ENCODE results near the gene THRB. TPM values are rescaled to one million over a fixed set of nuclear protein-coding genes. Genes with fewer than 3 reads are reported as not detected.

Gene THRB
- total RNA-seq, 1 donor from 2014 or later: 19.7 TPM

DNA sequence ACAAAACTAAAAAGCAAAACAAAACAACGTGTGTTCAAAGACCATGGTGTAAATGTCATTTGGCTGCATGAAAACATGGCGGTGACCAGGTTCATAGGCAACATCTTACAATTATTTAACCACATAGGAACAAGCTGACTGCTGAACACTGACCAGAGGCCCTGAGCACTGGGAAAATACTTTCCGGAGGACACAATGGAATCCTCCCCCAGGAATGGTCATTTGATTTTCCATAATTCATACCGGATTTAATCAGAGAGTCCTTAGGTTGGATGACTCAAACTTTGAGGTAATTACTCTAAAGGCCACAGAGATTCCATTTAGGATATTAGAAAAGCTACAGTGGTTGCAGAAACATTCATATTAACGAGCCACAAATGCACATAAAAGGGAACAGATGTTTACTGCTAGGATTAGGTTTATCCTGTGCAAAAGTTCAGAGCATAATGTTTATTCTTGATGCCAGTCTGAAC, 294.8 kb downstream of the THRB start:
- no peak overlapping the region for H3K27ac ChIP-seq
- intact Hi-C loops (cut with DNase I): no loop called here
- ATAC-seq (no peak), DNase-seq (no peak)
- no peaks in the 10 kb centered on the region for H3K4me1 ChIP-seq
- H3K4me3 ChIP-seq: no peak overlapping the region
- H3K36me3 ChIP-seq: no peaks in the 10 kb centered on the region
- H3K27me3 ChIP-seq: no peaks in the 10 kb centered on the region
- no peaks in the 10 kb centered on the region for H3K9me3 ChIP-seq
- TF ChIP-seq, protein P1, sequence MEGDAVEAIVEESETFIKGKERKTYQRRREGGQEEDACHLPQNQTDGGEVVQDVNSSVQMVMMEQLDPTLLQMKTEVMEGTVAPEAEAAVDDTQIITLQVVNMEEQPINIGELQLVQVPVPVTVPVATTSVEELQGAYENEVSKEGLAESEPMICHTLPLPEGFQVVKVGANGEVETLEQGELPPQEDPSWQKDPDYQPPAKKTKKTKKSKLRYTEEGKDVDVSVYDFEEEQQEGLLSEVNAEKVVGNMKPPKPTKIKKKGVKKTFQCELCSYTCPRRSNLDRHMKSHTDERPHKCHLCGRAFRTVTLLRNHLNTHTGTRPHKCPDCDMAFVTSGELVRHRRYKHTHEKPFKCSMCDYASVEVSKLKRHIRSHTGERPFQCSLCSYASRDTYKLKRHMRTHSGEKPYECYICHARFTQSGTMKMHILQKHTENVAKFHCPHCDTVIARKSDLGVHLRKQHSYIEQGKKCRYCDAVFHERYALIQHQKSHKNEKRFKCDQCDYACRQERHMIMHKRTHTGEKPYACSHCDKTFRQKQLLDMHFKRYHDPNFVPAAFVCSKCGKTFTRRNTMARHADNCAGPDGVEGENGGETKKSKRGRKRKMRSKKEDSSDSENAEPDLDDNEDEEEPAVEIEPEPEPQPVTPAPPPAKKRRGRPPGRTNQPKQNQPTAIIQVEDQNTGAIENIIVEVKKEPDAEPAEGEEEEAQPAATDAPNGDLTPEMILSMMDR (IDR thresholded peaks at IDR 0.05): no peak

- no peak for ATAC-seq
- H3K27ac ChIP-seq: no peak overlapping the region
- TF ChIP-seq, protein P1 (IDR thresholded peaks at IDR 0.05): no peak
- H3K4me1 ChIP-seq: no peaks in the 10 kb centered on the region
- H3K36me3 ChIP-seq: no peaks in the 10 kb centered on the region
- intact Hi-C loops (cut with DNase I): no loop called here
- no peaks in the 10 kb centered on the region for H3K27me3 ChIP-seq
- no peak overlapping the region for H3K4me3 ChIP-seq
- H3K9me3 ChIP-seq: no peaks in the 10 kb centered on the region
- no peak for DNase-seq
Measured at GRCh38 chr3:24199300-24199699, 295.4 kb downstream of the THRB start.

GRCh38 chr3:24198728-24199127, 295.9 kb downstream of the THRB start:
- intact Hi-C loops (cut with DNase I): no loop called here
- DNase-seq (no peak), ATAC-seq (no peak)
- Histone ChIP-seq H3K4me1 (no peaks in the 10 kb centered on the region), H3K27ac (no peak overlapping the region), H3K9me3 (no peaks in the 10 kb centered on the region), H3K27me3 (no peaks in the 10 kb centered on the region), H3K4me3 (no peak overlapping the region), H3K36me3 (no peaks in the 10 kb centered on the region)
- TF ChIP-seq, protein P1 (IDR thresholded peaks at IDR 0.05): no peak

GRCh38 chr3:24197809-24198208, 296.8 kb downstream of the THRB start:
- no peak for ATAC-seq

GRCh38 chr3:24196526-24196925, 298.1 kb downstream of the THRB start:
- TF ChIP-seq, protein P1 (IDR thresholded peaks at IDR 0.05): no peak
- no peaks in the 10 kb centered on the region for H3K4me1 ChIP-seq
- H3K4me3 ChIP-seq: no peak overlapping the region
- no peak for DNase-seq
- no peak for ATAC-seq
- intact Hi-C loops (cut with DNase I): no loop called here
- no peaks in the 10 kb centered on the region for H3K27me3 ChIP-seq
- H3K27ac ChIP-seq: no peak overlapping the region
- H3K36me3 ChIP-seq: no peaks in the 10 kb centered on the region
- H3K9me3 ChIP-seq: no peaks in the 10 kb centered on the region

More at GRCh38 chr3:24197809-24198208, 296.8 kb downstream of the THRB start:
- TF ChIP-seq, protein P1 (IDR thresholded peaks at IDR 0.05): no peak
- no peaks in the 10 kb centered on the region for H3K4me1 ChIP-seq
- H3K27me3 ChIP-seq: no peaks in the 10 kb centered on the region
- DNase-seq: no peak
- no peaks in the 10 kb centered on the region for H3K36me3 ChIP-seq
- no peaks in the 10 kb centered on the region for H3K9me3 ChIP-seq
- H3K4me3 ChIP-seq: no peak overlapping the region
- H3K27ac ChIP-seq: no peak overlapping the region
- intact Hi-C loops (cut with DNase I): no loop called here
